D721Med (cell line): ENCODE results near the gene TMEM135.
A peak's percentile ranks its signal among the peaks of the same experiment; 100 is the strongest.
"Not testable (repeated sequence)": the region's sequence is repeated elsewhere in the genome, so short reads cannot be mapped to it uniquely, and the experiment has no call there.

Source experiments
- DNase-seq: peaks from one replicate; pipeline ENCODE4 v3.0.0; 2011; ENCODE audit warnings: low spot score; ENCODE audit not compliant: insufficient read length
- FAIRE-seq: peaks from 2 replicates; lab custom pipeline; 2011; peaks lifted over from hg19 to GRCh38; lab: Jason Lieb, UNC
- CTCF ChIP-seq: IDR thresholded peaks from 2 replicates; pipeline ENCODE4 v1.5.1; 2012; ENCODE audit warnings: mild to moderate bottlenecking, control low read depth; ENCODE audit not compliant: insufficient read depth; ENCODE audit errors: missing control alignments

TMEM135 gene

GRCh38 chr11:87037450-87038234, at the start of gene TMEM135:
Gene TMEM135 (plus strand): TSS chr11:87037934. CDS start chr11:87038046, 112 bp downstream.
- DNase-seq, result peak; percentile 79
- TF ChIP-seq CTCF, result no peak
- FAIRE-seq, result no peak

- TF ChIP-seq CTCF, result no peak
- DNase-seq, result no peak
- no peak for FAIRE-seq
These were observed 49.3 kb upstream of the TMEM135 start for GRCh38 chr11:86988351-86988881.

- no peak for TF ChIP-seq CTCF
- FAIRE-seq (no peak), DNase-seq (no peak)
These were observed 47.7 kb upstream of the TMEM135 start for GRCh38 chr11:86990031-86990430.

GRCh38 chr11:86990515-86990914, 47.2 kb upstream of the TMEM135 start:
- no peak for DNase-seq
- no peak for FAIRE-seq
- no peak for TF ChIP-seq CTCF

- DNase-seq, result no peak
- TF ChIP-seq CTCF, result no peak
- no peak for FAIRE-seq
These were observed 46.4 kb upstream of the TMEM135 start for GRCh38 chr11:86991341-86991740.

- not testable (repeated sequence) for DNase-seq, FAIRE-seq
These were observed 45.4 kb upstream of the TMEM135 start for GRCh38 chr11:86992340-86992739.

GRCh38 chr11:86993031-86993430, 44.7 kb upstream of the TMEM135 start:
- DNase-seq (no peak), FAIRE-seq (no peak)
- TF ChIP-seq CTCF, result no peak
